IgD-negative memory B cell (primary cell): Measurements from ENCODE around the gene PCDHB11. TPM values are rescaled to one million over a fixed set of nuclear protein-coding genes. Genes with fewer than 3 reads are reported as not detected.
"Not testable (repeated sequence)": the region's sequence is repeated elsewhere in the genome, so short reads cannot be mapped to it uniquely, and the experiment has no call there.

Experiments used
- H3K27ac Mint-ChIP-seq, 3 donors: one replicate each; pipeline ENCODE4 v1.8.0; 2020 to 2022; ENCODE audit warnings: mild to moderate bottlenecking in 3 of 3, mixed read lengths in 3 of 3, moderate library complexity in 1 of 3
- H3K27me3 Mint-ChIP-seq: one replicate; pipeline ENCODE4 v1.8.0; 2021; ENCODE audit warnings: mixed read lengths
- H3K36me3 Mint-ChIP-seq: one replicate; pipeline ENCODE4 v1.8.0; 2020; ENCODE audit warnings: mild to moderate bottlenecking, mixed read lengths
- H3K4me1 Mint-ChIP-seq, 3 donors: one replicate each; pipeline ENCODE4 v1.8.0; 2020 to 2022; ENCODE audit warnings: mixed read lengths in 3 of 3, mild to moderate bottlenecking in 1 of 3
- H3K4me3 Mint-ChIP-seq, 4 donors: one replicate each; pipeline ENCODE4 v1.8.0; 2020 to 2022; ENCODE audit warnings: mild to moderate bottlenecking in 4 of 4, mixed read lengths in 4 of 4, moderate library complexity in 3 of 4
- H3K9me3 Mint-ChIP-seq, 3 donors: one replicate each; pipeline ENCODE4 v1.8.0; 2020 to 2021; ENCODE audit warnings: mixed read lengths in 3 of 3, mild to moderate bottlenecking in 1 of 3
- polyA plus RNA-seq: library from polyadenylated mRNA; unstranded; fragments of 300-500 nt; fragmentation: Illumina TruSeq; gene quantifications from one replicate; pipeline ENCODE4 v1.2.3, GENCODE V29; 2021

Gene PCDHB11
- polyA plus RNA-seq, 1 donor from 2014 or later, result not detected

- H3K4me1 Mint-ChIP-seq, H3K27ac Mint-ChIP-seq, H3K4me3 Mint-ChIP-seq, H3K9me3 Mint-ChIP-seq, H3K36me3 Mint-ChIP-seq: not testable (repeated sequence)
- H3K27me3 Mint-ChIP-seq, result peaks cover 17% of the 10 kb centered on the region
Measured at GRCh38 chr5:141177577-141178191, 21.7 kb upstream of the PCDHB11 start, which contains the start of gene PCDHB8. Gene PCDHB8 (plus strand): TSS chr5:141177790. CDS start chr5:141178035, 245 bp downstream.

DNA sequence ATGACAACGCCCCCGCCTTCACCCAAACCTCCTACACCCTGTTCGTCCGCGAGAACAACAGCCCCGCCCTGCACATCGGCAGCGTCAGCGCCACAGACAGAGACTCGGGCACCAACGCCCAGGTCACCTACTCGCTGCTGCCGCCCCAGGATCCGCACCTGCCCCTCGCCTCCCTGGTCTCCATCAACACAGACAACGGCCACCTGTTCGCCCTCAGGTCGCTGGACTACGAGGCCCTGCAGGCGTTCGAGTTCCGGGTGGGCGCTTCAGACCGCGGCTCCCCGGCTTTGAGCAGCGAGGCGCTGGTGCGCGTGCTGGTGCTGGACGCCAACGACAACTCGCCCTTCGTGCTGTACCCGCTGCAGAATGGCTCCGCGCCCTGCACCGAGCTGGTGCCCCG, 20.1 kb upstream of the PCDHB11 start:
- H3K27ac Mint-ChIP-seq, H3K36me3 Mint-ChIP-seq, H3K4me3 Mint-ChIP-seq: not testable (repeated sequence)

GRCh38 chr5:141179876-141180275, 19.6 kb upstream of the PCDHB11 start:
- Mint-ChIP-seq H3K27me3 (peaks cover 20% of the 10 kb centered on the region), H3K9me3 (peaks cover 3 to 14% (median 12%) of the 10 kb centered on the region in 3 donors)
- H3K4me3 Mint-ChIP-seq, H3K27ac Mint-ChIP-seq, H3K4me1 Mint-ChIP-seq, H3K36me3 Mint-ChIP-seq: not testable (repeated sequence)

More for the DNA sequence above, 20.1 kb upstream of the PCDHB11 start:
- not testable (repeated sequence) for H3K4me1 Mint-ChIP-seq
- Mint-ChIP-seq H3K9me3 (peaks cover 1 to 14% (median 12%) of the 10 kb centered on the region in 3 donors), H3K27me3 (peaks cover 17% of the 10 kb centered on the region)

- H3K4me3 Mint-ChIP-seq, result no peak overlapping the region
- peaks cover 17% of the 10 kb centered on the region for H3K27me3 Mint-ChIP-seq
- no peaks in the 10 kb centered on the region for H3K4me1 Mint-ChIP-seq
- H3K9me3 Mint-ChIP-seq, result peaks cover 5 to 14% (median 12%) of the 10 kb centered on the region in 3 donors
- H3K36me3 Mint-ChIP-seq, result no peaks in the 10 kb centered on the region
- no peak overlapping the region for H3K27ac Mint-ChIP-seq
Measured at GRCh38 chr5:141180313-141180712, 19.1 kb upstream of the PCDHB11 start.

DNA sequence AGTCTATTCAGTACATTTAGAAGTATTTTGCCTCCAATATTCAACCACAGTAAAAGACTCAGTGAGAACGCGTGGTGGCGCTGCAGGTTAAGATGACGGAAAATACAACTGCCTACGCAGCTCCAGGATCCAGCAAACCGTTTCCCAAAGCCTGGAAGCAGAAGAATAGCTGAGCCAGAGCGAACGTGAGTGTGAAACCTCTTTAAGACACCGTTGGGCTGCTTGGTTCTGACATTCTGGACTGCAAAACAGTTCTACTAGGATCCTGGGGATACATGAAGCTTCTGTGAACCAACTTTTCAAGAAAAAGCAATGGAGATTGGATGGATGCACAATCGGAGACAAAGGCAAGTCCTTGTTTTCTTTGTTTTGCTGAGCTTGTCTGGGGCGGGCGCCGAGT, 17.2 kb upstream of the PCDHB11 start, which contains the start of gene PCDHB16:
TSS of gene PCDHB16 (plus strand) at position 140 of the 400 bp plus-strand sequence. CDS start at position 313, 173 bp downstream.
- Mint-ChIP-seq H3K27me3 (peaks cover 21% of the 10 kb centered on the region), H3K36me3 (no peaks in the 10 kb centered on the region), H3K4me3 (no peak within 1 kb of the TSS), H3K9me3 (peaks cover 9 to 15% (median 14%) of the 10 kb centered on the region in 3 donors), H3K27ac (peak within 1 kb of the TSS in 2 of 3 donors; percentile 39), H3K4me1 (peaks cover 0 to 4% (median 3%) of the 10 kb centered on the region in 3 donors)

- not testable (repeated sequence) for H3K27ac Mint-ChIP-seq, H3K36me3 Mint-ChIP-seq, H3K4me1 Mint-ChIP-seq
- Mint-ChIP-seq H3K4me3 (peak overlapping the region in 1 of 4 donors; percentile 22), H3K27me3 (peaks cover 27% of the 10 kb centered on the region), H3K9me3 (peaks cover 11 to 18% (median 17%) of the 10 kb centered on the region in 3 donors)
Measured at GRCh38 chr5:141184117-141184855, 15.1 kb upstream of the PCDHB11 start.

- Mint-ChIP-seq H3K27ac (no peak within 1 kb of the TSS), H3K9me3 (peaks cover 19 to 26% (median 19%) of the 10 kb centered on the region in 3 donors), H3K4me1 (peaks cover 0 to 4% (median 3%) of the 10 kb centered on the region in 3 donors), H3K36me3 (no peaks in the 10 kb centered on the region), H3K27me3 (peaks cover 25% of the 10 kb centered on the region), H3K4me3 (peak within 1 kb of the TSS; percentile 30 to 75 (median 52))
Measured at GRCh38 chr5:141186897-141187512, 12.4 kb upstream of the PCDHB11 start, which contains the start of gene PCDHB9. Gene PCDHB9 (plus strand): TSS chr5:141187161. CDS start chr5:141187319, 158 bp downstream.

GRCh38 chr5:141188682-141189081, 10.7 kb upstream of the PCDHB11 start:
- H3K36me3 Mint-ChIP-seq, H3K27ac Mint-ChIP-seq, H3K4me3 Mint-ChIP-seq, H3K4me1 Mint-ChIP-seq: not testable (repeated sequence)
- Mint-ChIP-seq H3K9me3 (peaks cover 9 to 20% (median 20%) of the 10 kb centered on the region in 3 donors), H3K27me3 (peaks cover 22% of the 10 kb centered on the region)

GRCh38 chr5:141189131-141189530, 10.3 kb upstream of the PCDHB11 start:
- H3K4me3 Mint-ChIP-seq, H3K27ac Mint-ChIP-seq: not testable (repeated sequence)
- peaks cover 22% of the 10 kb centered on the region for H3K27me3 Mint-ChIP-seq

DNA sequence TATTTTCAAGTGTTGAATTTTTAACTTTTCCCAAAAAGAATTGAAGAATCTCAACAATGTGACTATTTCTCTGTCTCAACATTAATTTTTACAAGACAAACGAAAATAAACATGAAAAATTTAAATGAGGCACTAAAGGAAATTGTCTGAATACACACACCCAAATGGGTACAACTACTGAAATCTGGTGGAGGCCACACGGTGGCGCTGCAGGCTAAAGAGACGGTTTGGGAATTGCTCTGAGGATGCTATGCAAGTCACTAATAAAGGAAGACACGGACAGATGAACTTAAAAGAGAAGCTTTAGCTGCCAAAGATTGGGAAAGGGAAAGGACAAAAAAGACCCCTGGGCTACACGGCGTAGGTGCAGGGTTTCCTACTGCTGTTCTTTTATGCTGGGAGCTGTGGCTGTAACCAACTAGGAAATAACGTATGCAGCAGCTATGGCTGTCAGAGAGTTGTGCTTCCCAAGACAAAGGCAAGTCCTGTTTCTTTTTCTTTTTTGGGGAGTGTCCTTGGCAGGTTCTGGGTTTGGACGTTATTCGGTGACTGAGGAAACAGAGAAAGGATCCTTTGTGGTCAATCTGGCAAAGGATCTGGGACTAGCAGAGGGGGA, 7.2 kb upstream of the PCDHB11 start, which contains the start of gene PCDHB10:
TSS of gene PCDHB10 (plus strand) at position 244 of the 616 bp plus-strand sequence. CDS start at position 444, 200 bp downstream.
- Mint-ChIP-seq H3K27me3 (peaks cover 13% of the 10 kb centered on the region), H3K4me1 (peaks cover 0 to under 1% (median 0%) of the 10 kb centered on the region in 3 donors), H3K9me3 (peaks cover 6 to 33% (median 14%) of the 10 kb centered on the region in 3 donors), H3K36me3 (no peaks in the 10 kb centered on the region), H3K4me3 (peak within 1 kb of the TSS in 2 of 4 donors; percentile 54 to 65), H3K27ac (no peak within 1 kb of the TSS)

More at GRCh38 chr5:141189131-141189530, 10.3 kb upstream of the PCDHB11 start:
- not testable (repeated sequence) for H3K4me1 Mint-ChIP-seq, H3K36me3 Mint-ChIP-seq
- H3K9me3 Mint-ChIP-seq, result peaks cover 9 to 20% (median 20%) of the 10 kb centered on the region in 3 donors

DNA sequence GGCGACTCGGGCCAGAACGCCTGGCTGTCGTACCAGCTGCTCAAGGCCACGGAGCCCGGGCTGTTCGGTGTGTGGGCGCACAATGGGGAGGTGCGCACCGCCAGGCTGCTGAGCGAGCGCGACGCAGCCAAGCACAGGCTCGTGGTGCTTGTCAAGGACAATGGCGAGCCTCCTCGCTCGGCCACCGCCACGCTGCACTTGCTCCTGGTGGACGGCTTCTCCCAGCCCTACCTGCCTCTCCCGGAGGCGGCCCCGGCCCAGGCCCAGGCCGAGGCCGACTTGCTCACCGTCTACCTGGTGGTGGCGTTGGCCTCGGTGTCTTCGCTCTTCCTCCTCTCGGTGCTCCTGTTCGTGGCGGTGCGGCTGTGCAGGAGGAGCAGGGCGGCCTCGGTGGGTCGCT, 5.1 kb upstream of the PCDHB11 start:
- not testable (repeated sequence) for H3K36me3 Mint-ChIP-seq, H3K4me1 Mint-ChIP-seq, H3K4me3 Mint-ChIP-seq, H3K27ac Mint-ChIP-seq, H3K27me3 Mint-ChIP-seq
- peaks cover 5 to 38% (median 20%) of the 10 kb centered on the region in 3 donors for H3K9me3 Mint-ChIP-seq

- Mint-ChIP-seq H3K4me3 (no peak overlapping the region), H3K4me1 (no peaks in the 10 kb centered on the region), H3K36me3 (peaks cover 2% of the 10 kb centered on the region), H3K27me3 (peaks cover 15% of the 10 kb centered on the region), H3K9me3 (peaks cover 10 to 41% (median 20%) of the 10 kb centered on the region in 3 donors), H3K27ac (no peak overlapping the region)
Measured at GRCh38 chr5:141196363-141196762, 3.1 kb upstream of the PCDHB11 start.

DNA sequence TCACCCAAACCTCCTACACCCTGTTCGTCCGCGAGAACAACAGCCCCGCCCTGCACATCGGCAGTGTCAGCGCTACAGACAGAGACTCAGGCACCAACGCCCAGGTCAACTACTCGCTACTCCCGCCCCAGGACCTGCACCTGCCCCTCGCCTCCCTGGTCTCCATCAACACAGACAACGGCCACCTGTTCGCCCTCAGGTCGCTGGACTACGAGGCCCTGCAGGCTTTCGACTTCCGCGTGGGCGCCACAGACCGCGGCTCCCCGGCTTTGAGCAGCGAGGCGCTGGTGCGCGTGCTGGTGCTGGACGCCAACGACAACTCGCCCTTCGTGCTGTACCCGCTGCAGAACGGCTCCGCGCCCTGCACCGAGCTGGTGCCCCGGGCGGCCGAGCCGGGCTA, 1.7 kb downstream of the PCDHB11 start:
- not testable (repeated sequence) for H3K27ac Mint-ChIP-seq, H3K27me3 Mint-ChIP-seq, H3K4me3 Mint-ChIP-seq, H3K4me1 Mint-ChIP-seq, H3K36me3 Mint-ChIP-seq
- H3K9me3 Mint-ChIP-seq, result peaks cover 6 to 22% (median 19%) of the 10 kb centered on the region in 3 donors

- H3K36me3 Mint-ChIP-seq, H3K4me3 Mint-ChIP-seq, H3K27ac Mint-ChIP-seq, H3K4me1 Mint-ChIP-seq: not testable (repeated sequence)
- Mint-ChIP-seq H3K9me3 (peaks cover 6 to 19% (median 17%) of the 10 kb centered on the region in 3 donors), H3K27me3 (peaks cover 13% of the 10 kb centered on the region)
Measured at GRCh38 chr5:141201646-141202045, 2.2 kb downstream of the PCDHB11 start.
